Lung microvascular endothelial cell (primary cell): ENCODE results near the gene CRYBG1. TPM values are rescaled to one million over a fixed set of nuclear protein-coding genes. Genes with fewer than 3 reads are reported as not detected.

Source experiments
- DNase-seq, 2 donors: peaks; one replicate each; pipeline versions ENCODE4 v3.0.0 to v3.0.0-alpha.2; 2010; ENCODE audit warnings: low read depth in 2 of 2
- total RNA-seq: library from RNA; depleted of rRNA; stranded (reverse); fragments of >200 nt; gene quantifications from 2 replicates; pipeline ENCODE4 v1.2.1, GENCODE V29; 2014

The CRYBG1 gene
- total RNA-seq, 1 donor from 2014 or later = 5.0 TPM

DNA sequence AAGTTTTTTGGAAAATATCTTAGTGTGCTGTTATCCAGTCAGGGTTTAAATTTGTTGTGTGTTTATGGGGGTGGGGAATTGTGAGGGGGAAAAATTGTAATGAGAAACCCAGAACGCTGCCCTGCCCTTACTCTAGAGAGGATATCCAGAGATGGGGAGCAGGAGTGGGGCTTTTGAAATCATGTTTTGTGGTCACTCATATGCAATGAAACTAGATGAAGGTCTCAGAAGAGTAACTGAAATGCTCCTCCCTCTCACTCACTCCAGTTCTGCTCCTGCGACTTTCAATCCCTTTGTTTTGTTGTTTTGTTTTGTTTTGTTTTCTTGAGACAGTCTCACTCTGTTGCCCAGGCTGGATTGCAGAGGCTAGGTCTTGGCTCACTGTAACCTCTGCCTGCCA, 100.0 kb downstream of the CRYBG1 start:
- no peak for DNase-seq

DNA sequence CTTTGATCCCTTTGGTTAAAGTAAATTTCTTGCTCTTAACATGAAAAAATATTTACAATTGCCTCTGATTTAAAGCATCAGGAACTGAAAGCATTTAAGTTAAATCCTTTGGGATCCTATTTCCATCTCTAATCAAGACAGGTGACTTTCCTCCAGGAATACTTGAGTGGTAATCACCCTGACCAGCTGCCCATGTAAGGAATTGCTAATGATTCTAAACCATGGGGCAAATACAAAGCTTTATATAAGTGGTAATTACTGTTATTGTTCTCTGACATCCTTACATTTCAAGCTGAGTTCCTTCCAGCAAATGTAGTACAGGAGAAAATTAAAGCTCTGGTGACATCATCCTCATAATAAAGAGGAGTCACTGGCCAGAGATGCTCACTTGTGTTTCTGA, 100.6 kb downstream of the CRYBG1 start:
- no peak for DNase-seq

DNA sequence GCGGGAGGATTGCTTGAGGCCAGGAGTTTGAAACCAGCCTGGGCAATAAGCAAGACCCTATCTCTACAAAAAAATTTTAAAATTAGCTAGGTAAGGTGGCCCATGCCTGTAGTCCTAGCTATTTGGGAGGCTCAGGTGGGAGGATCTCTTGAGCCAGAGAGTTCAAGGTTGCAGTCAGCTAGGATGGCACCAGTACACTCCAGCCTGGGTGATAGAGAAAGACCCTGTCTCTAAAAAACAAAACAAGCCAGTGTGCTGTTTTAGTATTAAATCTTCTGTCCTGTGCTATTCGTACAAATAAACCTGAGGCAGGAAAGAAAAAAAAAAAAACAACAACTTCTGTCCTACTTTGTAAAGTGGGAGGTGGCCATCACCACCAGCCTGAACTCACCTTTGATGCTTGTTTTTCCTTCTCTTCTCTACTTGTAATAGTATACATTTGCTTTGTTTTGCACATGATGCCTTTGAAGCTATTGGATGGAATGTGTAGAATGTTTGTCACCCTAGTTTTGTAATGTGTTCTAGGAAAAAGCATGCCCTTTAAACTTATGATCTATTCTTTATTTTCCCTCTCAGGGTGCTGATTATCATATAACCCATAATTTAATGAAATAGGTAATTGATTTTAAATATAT, 102.5 kb downstream of the CRYBG1 start:
- DNase-seq = no peak

DNA sequence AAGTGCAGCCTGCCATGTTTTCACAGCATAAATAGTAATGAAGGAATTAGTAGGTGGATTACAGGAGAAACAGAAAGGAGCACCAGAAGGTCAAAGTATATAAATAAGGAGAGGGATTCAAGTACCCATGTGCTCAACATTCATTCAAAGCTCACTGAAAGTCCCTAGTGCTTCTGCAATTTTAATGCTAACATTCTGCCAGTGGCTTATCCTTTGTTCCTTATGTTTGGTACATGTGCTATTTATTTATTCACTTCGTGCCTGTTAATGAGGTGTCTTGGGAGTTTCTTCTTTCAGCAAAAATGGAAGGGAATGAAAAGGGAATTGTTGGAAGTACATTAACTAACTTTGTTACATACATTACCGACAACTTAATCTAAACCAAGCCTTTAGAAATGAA, 105.7 kb downstream of the CRYBG1 start:
- no peak for DNase-seq

DNA sequence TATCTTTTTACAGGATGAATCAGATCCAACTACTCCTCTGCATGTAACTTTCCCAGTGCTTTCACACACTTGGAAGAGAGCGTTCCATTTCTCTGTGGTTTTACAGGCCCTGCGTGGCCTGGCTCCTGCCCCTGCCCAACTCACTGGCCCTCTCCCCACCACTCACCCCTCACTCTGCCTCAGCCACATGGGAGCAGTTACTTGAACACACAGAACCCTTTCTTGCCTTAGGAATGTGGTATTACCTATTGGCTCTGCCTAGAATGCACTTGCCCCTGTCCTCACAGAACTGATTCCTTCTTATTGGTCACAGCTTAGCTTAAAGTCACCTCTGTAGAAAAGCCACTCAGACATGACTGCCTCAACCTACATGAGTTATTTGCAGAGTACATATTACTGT, 108.4 kb downstream of the CRYBG1 start:
- DNase-seq = no peak

DNA sequence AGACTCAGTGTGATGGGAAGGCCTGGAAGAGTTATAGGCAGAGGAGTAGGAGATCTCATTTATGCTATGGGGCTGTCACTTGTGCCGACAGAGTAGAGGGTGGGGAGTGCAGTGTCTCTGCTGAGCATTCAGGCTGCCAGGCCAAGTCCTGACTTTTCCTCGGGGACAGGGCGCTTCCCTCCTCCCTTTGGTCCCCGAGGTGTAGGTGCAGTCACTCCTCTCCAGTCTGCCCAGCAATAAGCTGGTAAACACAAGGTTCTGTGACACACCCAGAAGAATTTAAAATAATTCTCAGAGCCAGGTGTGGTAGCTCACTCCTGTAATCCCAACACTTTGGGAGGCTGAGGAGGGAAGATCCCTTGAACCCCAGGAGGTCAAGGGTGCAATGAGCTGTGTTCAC, 109.4 kb downstream of the CRYBG1 start:
- DNase-seq = no peak

DNA sequence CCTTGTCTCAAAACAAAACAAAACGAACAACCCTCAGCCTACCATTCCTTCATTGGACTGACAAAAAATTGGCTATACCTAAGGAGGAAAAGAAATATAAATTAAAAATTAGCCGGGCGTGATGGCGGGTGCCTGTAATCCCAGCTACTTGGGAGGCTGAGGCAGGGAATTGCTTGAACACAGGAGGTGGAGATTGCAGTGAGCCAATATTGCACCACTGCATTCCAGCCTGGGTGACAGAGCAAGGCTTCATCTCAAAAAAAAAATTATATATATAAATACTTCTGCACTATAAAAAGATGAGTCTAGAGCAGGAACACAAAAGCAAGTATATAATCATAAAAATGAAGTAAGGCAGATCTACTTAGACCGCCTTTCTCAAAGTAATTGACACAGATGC, 109.8 kb downstream of the CRYBG1 start:
- DNase-seq = no peak

DNA sequence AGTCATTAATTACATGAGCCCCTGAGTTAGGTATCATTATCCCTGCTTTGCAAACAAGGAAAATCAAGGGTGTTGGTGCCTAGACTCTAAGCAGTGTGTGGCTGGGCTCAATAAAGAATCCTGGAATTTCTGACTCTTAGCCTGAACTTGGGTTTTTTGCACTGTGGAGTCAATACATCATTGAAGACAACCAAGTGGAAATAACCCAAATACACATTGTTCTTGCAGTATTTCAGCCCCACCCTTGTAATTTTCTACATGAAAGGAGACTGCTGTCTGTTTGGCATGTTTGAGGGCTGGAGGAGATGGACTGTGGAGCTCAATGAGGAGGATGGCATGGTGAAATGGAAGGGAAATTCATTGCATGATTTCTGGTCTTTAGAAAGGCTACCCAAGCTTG, 110.3 kb downstream of the CRYBG1 start:
- DNase-seq = no peak

DNA sequence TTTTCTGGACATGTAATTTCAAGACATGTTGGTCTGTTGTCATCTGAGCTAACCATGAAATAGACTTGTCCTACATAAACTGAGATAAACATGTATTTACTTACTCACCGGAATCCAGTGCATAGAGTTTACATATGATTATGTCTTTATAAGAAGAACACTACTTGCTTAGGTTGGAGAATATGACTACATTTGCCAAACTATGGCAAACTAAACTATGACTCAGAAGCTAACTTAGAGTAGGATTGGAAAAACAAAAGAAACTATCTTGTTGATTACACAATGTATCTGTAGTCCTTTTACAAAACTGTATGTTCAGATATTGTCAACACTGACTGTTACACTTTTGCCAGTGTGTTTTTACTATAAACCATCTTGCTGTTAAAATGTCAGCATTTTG, 113.3 kb downstream of the CRYBG1 start:
- DNase-seq = no peak

DNA sequence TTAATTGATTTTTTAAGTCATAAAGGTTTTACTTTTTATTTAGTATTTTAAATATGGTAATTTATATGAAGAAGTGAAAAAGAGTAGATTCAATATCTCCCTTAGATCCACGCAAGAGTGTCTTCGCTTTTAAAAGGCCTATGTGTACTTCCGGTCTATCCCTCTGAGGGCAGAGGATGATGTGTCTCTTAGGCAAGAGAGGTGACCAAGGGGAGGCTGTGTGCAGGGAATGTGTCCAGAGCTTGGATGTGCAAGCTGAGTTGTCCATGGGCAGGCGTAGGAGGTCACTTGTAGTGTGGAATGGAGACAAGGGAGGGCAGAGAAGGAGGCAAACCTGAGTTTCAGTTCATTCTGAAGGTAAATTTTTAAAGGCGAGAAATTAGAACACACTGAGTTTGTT, 113.9 kb downstream of the CRYBG1 start:
- DNase-seq = no peak

DNA sequence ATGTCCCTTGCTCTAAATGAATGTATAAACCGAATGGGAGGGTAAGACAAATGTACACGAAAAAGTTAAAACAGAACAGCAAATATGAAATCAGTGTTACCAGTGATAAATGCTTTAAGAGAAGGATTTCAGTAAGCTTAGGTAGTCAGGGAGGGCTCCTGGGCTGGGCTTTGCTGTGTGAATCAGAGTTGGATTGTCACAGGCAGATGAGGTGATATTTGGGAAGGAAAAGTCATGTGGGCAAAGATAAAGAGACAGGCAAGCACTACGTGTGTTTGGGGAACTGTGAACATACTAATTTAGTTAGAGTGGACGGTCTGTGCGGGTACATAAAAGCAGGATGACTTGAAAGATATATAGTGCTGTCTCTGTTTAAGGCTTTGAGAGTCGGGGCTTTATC, 114.8 kb downstream of the CRYBG1 start:
- no peak for DNase-seq

DNA sequence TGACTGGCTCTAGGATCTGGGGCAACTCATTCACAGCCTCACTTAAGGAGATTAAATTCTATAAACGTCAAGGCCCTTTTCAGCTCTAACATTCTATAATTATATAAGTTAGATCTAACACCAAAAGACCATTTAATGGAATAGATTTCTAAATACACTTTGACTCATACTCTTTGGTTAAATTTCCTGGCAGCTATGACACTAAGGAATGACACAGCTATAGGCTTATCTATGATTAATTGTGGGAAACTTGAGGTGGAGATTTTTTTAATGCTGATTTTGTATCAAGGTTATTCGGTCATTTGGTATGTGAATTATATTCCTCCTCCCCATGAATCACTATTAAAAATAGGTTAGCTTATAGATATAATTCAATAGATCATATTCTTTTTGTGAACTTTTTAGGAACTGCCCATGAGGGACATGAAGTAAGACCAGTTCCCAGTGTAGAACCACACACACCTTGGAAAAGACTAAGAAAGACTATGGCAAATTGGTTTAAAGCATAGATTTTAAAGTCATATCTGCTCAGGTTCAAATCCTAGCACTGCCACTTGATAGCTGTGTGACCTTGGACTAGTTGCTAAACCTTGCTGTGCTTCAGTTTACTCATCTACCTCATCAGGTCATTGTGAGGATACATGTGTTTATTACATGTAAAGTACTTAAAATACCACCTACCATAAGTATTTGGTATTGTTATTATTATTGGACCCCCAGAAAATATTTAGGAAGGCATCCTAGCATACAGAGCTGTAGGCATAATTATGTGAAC, 116.0 kb downstream of the CRYBG1 start:
- DNase-seq = no peak

DNA sequence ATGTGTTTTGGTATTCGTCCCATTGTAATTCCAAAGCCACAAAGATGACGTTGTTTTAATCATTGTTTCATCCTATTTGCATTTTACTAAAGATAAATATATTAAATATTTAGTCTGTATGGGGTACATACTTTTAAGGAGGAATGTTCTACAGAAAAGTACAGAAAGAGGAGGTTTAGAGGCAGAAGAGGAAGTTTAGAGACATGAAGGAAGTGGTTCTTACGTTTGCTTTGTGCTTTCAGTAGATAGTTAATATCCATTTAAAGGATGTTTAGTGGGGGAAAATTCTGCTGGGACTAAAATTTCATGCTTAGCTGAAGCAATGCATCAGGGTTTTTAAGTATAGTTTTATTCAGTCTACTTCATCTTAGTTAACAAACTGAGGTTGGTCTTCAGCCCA, 116.6 kb downstream of the CRYBG1 start:
- no peak for DNase-seq

DNA sequence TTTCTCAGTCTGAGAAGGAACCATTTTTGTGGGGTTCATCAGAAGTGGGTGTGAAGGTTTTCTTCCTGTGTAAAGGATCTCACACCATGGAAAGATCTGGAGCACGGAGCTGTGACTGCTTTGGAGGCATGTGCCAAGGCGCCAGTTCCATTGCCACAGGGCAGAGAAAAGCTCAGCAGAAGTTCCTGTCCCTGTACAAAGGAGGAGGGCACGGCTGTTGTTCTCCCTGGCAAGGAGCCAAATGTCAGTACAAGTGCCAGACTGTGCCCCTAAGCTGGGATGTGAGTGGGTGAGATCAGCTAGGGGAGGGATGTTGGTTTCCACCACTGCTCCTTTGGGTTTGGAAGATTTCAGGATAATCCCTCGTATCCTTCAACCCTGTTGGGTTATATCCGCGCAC, 117.3 kb downstream of the CRYBG1 start:
- DNase-seq = no peak

DNA sequence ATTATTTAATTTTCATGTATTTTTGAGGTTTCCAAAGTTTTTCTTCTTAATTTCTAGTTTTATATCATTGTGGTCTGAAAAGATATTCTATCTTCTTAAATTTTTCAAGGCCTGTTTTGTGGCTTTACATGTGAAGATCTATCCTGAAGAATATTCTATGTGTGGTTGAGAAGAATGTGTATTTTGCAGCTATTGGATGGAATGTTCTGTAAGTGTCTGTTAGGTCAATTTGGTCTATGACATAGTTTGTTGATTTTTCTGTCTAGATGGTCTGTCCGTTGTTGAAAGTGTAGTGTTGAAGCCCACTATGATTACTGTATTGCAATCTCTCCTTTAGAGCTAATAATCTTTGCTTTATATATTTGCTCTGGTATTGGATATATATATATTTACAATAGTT, 125.7 kb downstream of the CRYBG1 start:
- DNase-seq = no peak

DNA sequence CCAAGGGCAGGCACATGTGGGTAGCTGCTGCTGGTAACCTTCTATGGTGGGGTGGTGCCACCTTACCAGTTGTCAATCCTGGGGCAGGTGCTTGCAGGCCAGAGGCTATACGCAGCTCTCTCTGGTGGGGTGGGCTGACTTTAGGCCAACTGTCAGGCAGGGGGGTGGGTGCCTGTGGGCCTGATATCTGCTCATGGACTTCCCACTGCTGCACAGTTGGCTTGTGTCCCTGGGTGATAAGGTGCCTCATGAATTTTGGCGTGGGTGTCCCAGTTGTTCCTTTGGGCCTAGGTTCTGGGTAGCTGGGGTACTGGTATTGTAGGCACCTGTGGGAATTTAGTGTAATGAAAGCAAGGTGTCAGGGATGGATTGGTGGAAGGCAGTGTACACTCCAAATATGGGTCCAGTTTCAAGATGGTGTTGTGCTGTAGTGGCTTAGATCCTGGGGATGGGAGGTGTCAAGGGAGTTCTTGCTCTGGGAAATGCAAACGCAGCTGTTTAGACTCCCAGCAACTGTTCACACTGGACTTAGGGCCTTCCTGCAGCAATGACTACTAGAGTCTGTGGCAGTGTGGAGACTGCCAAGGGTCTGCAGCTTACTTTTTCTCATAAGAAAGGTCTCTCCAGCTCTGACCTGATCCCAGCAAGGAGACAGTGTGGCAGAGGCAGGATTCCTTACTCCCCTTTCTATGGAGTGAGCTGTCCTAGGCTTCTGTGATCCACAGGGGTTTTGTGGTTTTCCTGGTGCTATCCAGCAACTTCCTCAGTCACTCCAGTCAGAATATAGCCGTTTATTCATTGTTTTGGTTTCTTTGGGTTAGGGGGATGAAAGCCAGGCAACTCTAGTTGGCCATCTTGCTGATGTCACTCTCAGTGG, 128.2 kb downstream of the CRYBG1 start:
- DNase-seq = peak in 1 of 2 donors; percentile 17

DNA sequence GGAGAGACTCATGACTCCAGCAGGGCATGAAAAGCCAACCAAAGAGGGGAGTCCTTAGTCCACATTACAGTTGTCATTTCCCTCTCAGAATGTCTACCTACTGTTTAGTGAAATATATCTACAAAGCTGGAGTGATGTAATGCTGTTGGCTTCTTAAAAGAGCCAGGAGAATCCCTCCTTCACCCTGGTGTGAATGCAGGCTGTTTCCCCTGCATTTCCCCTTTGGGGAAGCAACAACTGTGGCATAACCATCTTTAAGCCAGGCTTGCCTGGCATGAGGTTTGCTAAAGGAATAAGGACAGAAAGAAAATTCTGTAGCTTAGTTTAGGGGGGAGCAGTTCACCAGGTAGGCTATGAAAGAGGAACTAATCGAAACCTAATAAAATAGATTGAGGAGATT, 129.5 kb downstream of the CRYBG1 start:
- DNase-seq = no peak

DNA sequence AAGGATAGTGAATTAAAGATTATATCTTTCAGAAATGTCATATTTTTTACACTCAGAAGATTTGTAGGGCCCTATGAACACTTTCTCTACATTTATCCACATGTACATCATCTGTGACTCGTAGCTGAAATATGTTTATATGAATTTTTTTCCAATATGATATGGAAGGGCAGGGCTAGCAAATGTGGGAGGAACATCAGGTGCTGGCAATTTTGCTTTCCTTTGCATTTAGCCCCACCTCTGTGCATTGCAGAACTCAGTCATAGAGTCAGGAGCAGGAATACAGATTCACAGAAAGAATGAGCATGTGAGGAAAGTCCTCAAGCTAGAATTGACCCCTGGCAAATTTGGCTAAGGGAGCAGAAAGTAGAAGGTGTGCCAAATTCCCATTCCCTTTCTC, 129.9 kb downstream of the CRYBG1 start:
- no peak for DNase-seq

DNA sequence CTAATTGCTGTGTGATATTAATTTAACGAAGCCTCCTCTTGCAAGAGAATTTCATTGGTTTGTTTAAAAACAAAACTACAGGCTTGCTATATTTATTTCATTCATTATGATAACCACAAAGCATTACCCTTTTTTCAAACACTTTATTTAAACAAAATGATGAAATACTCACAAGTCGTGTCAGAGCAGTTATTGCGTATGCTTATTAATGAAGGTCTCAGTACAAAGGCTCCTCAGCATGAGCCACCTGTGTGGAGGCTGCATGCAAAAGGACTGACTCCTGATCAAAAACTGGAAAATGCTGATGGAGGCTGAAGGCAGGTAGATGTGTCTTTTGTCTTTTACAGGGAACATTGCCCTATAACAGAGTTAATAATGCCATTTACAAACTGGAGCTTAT, 130.5 kb downstream of the CRYBG1 start:
- DNase-seq = no peak

DNA sequence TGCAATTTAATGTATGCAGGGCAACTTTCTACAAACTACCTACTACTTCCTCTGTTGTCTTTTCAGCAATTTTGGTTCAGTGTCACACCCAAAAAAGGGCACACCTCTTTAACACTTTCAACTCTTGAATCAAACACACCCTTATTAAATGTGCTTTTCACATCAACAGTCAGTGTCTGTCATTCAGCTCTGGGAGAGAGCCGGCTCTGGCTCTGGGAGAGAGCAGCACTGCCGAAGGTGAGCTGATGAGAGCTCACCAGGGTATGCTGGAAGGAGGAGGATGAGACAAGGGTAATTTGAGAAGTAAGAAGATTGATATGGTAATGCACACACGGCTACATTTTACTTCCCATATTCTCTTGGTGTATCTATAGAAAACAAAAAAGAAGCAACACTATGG, 134.5 kb downstream of the CRYBG1 start:
- no peak for DNase-seq

DNA sequence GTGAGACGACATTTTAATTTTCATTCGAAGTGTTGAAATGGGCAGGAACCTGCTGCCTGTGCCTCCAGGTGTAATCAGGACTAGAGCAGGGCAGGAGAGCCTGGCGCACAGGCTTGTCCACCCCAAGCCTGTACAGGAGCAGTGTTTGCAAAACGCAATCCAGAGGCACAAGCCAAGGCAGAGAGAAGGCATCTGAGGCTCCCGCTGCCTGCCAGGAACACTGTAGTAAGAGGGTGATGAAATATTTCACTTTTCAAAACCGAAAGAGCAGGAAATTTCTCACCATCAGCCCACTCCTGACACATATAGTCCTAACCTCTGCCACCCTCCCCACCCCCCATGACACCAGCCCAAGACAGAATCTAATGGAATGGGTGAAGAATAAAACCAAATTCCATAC, 136.3 kb downstream of the CRYBG1 start:
- DNase-seq = no peak

DNA sequence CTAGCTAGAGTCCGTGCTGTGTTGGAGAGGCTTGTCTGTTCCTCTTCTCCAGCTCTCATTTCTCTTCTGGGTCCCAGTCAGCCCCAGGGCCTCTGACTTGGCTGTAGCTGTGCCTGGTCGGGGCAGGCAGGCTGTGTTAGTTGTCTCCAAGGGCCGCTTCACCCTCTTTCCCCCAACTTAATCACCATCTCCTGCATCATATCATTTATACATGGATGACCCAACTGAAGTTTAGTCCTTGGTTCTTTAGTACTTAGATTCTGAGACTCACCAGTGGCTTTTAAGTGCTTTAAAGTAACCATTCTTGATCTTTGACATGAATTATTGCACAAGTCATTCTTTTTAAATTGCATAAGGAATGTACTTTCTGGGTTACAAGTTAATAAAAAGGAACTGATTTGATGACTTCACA, 141.4 kb downstream of the CRYBG1 start:
- no peak for DNase-seq

DNA sequence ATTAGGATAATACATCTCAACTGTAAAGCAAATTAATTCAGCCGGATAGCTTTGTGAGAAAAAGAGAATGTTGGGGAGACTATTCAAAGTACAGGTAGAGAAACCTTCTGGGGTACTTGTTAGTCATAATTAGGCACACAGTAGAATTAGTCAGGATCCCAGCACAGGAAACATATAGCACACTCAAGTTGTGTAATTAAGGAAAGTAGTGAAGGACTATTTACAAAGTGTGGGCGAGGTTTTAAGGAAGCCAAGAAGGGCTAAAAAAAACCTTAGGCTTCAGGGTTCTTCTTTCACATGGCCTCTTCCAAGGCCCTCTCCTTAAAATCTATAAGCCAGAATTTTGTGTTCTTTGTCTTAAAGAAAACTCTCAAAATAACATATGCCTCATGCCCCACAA, 142.0 kb downstream of the CRYBG1 start:
- DNase-seq = no peak
